ENCODE results near the gene M1AP.

DNA sequence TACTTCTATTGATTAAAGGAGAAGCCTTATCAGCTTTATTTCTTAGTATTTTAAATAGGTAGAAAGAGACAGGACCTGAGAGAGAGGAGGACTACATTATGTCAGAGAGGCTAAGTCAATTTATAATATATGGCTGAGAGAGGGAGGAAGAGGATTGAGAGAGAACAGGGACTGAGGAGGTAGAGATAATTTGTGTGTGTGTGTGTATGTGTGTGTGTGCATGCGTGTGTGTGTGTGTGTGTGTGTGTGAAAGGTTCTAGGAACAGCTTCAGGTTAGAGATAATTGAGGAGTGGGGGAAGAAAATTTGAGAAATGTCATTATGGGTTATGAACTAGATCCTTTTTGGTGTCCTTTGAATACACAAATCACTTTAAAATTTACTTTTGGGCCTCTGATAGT lies 78.4 kb downstream of the M1AP start:
- TF ChIP-seq TAF1 (IDR thresholded peaks at IDR 0.05; ENCODE audit: borderline replicate concordance, insufficient read depth, low read length) (no peak), POLR2AphosphoS5 (IDR thresholded peaks at IDR 0.05; ENCODE audit: low read depth, low read length) (no peak)
- TF ChIP-seq, protein P1, sequence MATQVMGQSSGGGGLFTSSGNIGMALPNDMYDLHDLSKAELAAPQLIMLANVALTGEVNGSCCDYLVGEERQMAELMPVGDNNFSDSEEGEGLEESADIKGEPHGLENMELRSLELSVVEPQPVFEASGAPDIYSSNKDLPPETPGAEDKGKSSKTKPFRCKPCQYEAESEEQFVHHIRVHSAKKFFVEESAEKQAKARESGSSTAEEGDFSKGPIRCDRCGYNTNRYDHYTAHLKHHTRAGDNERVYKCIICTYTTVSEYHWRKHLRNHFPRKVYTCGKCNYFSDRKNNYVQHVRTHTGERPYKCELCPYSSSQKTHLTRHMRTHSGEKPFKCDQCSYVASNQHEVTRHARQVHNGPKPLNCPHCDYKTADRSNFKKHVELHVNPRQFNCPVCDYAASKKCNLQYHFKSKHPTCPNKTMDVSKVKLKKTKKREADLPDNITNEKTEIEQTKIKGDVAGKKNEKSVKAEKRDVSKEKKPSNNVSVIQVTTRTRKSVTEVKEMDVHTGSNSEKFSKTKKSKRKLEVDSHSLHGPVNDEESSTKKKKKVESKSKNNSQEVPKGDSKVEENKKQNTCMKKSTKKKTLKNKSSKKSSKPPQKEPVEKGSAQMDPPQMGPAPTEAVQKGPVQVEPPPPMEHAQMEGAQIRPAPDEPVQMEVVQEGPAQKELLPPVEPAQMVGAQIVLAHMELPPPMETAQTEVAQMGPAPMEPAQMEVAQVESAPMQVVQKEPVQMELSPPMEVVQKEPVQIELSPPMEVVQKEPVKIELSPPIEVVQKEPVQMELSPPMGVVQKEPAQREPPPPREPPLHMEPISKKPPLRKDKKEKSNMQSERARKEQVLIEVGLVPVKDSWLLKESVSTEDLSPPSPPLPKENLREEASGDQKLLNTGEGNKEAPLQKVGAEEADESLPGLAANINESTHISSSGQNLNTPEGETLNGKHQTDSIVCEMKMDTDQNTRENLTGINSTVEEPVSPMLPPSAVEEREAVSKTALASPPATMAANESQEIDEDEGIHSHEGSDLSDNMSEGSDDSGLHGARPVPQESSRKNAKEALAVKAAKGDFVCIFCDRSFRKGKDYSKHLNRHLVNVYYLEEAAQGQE (IDR thresholded peaks at IDR 0.05; ENCODE audit: insufficient read depth in 1 of 2, low read depth in 2 of 2, low read length in 2 of 2) = no peak
